Measurements from ENCODE around the gene FYB1.

The FYB1 gene

GRCh38 chr5:39156082-39156481, 63.3 kb downstream of the FYB1 start:
- no peak for DNase-seq

DNA sequence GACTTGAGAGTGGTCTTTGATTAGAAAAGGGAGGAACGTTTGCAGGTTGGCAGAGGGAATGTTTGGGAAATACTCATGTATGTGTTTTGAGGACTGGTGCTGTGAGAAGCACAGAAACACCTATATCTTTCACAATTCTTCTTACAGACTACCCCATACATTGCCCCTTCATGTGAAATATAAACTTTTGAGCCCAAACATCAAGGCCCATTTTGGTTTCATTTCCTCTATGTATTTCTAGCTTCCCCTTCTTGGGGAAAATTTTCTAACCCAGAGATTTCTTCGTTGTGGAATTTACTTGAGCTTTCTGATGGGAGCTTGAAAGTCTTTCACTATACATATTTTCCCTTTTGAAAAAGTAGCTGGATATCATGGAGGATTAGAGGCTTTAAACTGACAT, 67.6 kb downstream of the FYB1 start:
- no peak for DNase-seq

- no peak for DNase-seq
These were observed 69.4 kb downstream of the FYB1 start for GRCh38 chr5:39149966-39150365.

- no peak for DNase-seq
These were observed 70.3 kb downstream of the FYB1 start for GRCh38 chr5:39148983-39149534.

- DNase-seq: no peak
These were observed 72.4 kb downstream of the FYB1 start for GRCh38 chr5:39146831-39147540.

- no peak for DNase-seq
These were observed 76.1 kb downstream of the FYB1 start for GRCh38 chr5:39143151-39143860.

DNA sequence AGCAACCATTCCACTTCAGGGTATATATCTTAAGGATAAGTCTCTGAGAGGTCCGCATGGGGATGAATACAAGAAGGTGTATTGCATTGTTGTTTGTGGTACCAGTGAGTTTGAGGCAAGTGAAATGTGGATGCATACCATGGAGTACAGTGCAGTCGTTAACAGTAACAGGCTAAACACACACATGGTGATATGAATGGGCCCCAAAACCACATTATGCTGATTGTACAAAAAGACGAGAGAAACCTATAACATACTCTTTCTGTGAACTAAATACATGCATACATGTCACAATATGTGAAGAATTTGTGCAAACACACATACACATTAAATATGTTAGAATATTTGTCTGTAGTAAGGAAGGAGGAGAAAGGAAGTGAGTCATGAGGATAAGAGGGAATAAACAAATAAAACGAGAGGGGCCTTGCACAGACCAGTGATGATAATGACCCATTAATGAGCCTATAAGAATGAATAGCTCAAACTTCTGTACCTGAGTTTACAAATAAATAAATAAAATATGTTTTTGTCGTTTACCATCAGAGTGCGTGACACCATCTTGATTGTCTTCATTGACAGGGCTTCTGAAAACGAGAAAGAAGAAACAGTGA, 78.7 kb downstream of the FYB1 start:
- DNase-seq: no peak

GRCh38 chr5:39138892-39139291, 80.5 kb downstream of the FYB1 start:
- no peak for DNase-seq

DNA sequence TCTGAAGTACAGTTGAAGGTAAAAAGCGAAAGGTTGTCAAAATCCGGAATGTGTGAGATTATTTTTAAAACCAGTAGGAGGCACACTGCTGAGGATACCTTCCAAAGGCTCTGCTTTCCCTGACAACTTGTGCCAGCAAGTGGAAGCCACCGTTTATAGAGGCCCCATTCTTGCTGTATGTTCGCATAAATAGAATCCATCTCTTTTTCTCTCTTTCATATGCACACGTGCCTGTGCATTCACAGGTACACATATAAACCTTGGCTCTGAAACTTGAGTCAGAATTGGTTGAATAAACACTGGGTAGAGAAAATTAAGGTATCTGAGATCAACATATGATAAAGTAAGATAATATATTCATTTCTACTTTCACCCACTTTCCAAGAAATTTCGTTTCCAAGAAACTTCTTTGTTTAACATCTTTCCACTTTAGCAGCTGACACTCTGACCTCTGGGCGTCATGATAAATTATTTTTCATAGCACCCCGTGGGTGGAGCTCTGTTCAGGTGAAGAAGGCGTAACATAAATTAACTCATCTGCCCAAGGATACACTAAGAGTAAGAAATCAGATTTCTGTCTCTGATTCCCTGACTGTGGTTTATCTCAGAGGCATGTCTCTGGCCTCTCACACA, 81.4 kb downstream of the FYB1 start:
- DNase-seq: no peak

DNA sequence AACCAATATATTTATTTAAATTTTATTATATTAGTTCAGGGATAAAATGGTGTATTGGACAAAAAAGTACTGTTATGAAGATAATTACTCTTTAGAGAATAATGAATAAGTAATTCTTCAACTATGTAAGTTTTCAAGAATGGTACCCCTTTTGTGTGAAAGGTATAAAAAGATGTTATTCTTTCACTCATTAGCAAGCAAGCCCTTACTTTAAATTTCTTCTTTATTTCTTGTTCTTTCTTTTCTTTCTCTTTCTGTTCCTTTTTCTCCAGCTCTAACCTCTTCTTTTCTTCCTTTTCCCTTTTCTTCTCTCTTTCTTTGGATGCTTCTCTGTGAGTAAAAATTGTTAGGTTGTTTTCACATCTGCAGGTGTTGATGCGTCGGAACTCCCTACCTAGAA, 82.0 kb downstream of the FYB1 start:
- no peak for DNase-seq

DNA sequence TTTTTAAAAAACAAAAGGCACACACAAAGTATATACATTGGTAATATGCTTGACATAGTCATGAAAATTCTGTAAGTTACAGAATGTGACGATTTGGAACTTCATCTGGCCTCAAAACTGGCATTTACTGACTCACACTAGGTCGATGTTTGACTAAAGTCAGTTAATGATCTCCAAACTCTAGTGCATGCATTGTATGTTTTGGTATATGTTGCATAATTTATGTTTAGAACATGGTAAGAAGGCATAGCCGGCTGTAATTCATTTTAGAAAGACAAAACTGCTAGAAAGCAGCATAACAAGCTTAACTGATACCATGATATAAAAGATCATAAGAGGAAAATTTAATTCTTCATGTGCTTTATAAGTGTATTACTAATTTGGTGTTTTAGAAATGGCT, 86.6 kb downstream of the FYB1 start:
- DNase-seq: no peak

DNA sequence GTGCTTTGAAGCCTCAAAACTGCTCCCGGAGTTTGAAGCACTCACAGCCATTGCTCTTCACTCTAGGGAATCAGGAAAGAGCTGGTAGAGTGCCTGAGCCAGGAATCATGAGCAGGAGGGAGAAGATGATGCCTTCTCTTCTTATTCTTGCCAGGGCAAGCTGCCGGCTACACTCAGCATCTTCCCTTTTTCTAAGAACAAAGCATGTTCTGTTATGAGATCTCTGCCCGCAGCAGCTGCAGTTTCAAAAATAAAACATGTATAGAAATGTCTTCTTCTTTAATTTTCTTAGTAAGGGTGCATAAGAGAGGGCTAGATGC, 87.3 kb downstream of the FYB1 start:
- DNase-seq: no peak

- no peak for DNase-seq
These were observed 87.9 kb downstream of the FYB1 start for GRCh38 chr5:39131210-39132127.

GRCh38 chr5:39130716-39131115, 88.6 kb downstream of the FYB1 start:
- no peak for DNase-seq

DNA sequence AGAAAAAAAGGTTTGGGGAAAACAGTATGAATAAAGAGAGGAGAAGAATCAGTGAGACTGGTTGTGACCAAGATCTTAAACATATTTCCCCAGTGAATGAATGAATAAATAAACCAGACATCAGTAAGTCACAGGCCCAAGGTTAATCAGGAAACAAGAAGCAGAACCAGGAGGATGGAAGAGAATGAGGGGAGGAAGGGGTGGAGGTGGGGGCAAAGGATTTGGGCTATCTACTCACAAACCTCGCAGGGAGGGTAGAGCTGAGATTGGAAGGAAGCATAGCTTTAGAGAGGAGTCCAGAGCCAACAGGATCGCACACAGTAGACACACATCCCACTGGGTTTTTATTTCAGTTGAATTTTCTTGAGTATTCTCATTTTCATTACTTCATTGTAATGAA, 97.4 kb downstream of the FYB1 start:
- DNase-seq: no peak

DNA sequence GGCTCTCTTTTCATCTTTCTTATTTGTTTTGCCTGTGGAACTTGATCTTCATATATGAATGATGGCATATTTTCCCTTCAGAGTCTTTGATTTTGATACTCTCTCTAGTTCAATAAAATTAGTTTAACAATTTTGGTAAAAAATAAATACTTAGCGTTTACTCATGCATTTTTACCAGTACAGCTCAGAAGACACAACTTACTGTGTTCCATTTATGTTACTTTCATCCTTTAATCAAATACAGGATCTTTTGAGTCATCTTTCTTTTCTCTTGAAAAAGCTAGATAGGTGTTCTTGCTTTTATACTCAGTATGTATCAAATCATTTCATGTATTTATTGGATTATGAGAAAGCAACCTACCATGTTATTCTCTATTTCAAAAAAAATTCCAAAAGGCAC, 98.0 kb downstream of the FYB1 start:
- no peak for DNase-seq

GRCh38 chr5:39120052-39120420, 99.3 kb downstream of the FYB1 start:
- DNase-seq: no peak

DNA sequence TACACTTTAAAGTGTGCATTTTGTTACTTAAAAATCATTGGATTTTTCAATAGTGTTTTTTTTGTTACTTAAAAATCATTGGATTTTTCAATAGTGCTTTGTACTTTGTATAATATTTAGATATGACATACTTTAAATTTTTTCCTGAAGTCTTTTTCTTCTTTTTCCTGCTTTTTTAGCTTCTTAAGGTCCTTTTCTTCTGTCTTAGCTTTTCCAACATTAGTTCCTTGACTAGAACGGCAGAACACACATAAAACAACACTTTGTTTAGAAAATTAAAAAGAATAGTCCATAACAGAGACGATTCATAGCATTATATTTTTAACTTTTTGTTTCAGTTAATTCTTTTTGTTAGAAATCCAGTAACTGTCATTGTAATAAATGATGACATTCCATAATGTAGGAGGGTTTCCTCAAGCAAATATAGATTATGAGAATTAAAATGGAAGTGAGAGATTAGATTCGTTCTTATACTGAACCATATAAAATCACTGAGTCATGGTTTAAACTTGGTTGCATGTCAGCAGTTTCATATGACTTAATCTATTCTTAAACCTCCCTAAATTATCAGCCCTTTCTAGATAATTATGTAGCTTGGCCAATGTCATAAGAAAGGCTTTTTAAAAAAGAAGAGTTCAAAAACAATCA, 99.8 kb downstream of the FYB1 start:
- no peak for DNase-seq

- DNase-seq: no peak
These were observed 100.7 kb downstream of the FYB1 start for GRCh38 chr5:39118638-39119037.

GRCh38 chr5:39117401-39117800, 102.0 kb downstream of the FYB1 start:
- DNase-seq: no peak

- DNase-seq: no peak
These were observed 102.8 kb downstream of the FYB1 start for GRCh38 chr5:39116344-39117170.
